ENCODE measurements around the gene HSPA5.
"Not testable (repeated sequence)": the region's sequence is repeated elsewhere in the genome, so short reads cannot be mapped to it uniquely, and the experiment has no call there.

Gene HSPA5

GRCh38 chr9:125241863-125242739 lies 958 bp upstream of the HSPA5 start:
- peak; percentile 8 for DNase-seq (ENCODE audit: low read depth)

GRCh38 chr9:125240649-125240999 lies 519 bp downstream of the HSPA5 start:
- peak; percentile 17 for DNase-seq (ENCODE audit: low read depth)

GRCh38 chr9:125239631-125240597 lies 1.2 kb downstream of the HSPA5 start:
- no peak for DNase-seq (ENCODE audit: low read depth)

DNA sequence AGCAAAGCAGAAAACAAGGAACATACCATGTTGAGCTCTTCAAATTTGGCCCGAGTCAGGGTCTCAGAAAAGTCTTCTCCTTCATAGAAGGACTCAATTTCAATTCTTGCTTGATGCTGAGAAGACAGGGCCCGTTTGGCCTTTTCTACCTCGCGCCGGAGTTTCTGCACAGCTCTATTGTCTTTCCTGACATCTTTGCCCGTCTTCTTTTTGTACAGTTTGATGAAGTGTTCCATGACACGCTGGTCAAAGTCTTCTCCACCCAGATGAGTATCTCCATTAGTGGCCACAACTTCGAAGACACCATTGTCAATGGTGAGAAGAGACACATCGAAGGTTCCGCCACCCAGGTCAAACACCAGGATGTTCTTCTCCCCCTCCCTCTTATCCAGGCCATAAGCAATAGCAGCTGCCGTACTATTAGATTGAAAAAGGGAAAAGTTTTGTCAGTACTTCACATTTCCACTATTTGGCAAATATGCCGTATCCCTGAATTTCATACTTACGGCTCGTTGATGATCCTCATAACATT lies 2.2 kb downstream of the HSPA5 start:
- DNase-seq (ENCODE audit: low read depth): no peak

GRCh38 chr9:125238127-125238914 lies 2.8 kb downstream of the HSPA5 start:
- DNase-seq (ENCODE audit: low read depth): no peak

- not testable (repeated sequence) for DNase-seq (ENCODE audit: low read depth)
Observed at GRCh38 chr9:125236520-125237159, 4.5 kb downstream of the HSPA5 start.

DNA sequence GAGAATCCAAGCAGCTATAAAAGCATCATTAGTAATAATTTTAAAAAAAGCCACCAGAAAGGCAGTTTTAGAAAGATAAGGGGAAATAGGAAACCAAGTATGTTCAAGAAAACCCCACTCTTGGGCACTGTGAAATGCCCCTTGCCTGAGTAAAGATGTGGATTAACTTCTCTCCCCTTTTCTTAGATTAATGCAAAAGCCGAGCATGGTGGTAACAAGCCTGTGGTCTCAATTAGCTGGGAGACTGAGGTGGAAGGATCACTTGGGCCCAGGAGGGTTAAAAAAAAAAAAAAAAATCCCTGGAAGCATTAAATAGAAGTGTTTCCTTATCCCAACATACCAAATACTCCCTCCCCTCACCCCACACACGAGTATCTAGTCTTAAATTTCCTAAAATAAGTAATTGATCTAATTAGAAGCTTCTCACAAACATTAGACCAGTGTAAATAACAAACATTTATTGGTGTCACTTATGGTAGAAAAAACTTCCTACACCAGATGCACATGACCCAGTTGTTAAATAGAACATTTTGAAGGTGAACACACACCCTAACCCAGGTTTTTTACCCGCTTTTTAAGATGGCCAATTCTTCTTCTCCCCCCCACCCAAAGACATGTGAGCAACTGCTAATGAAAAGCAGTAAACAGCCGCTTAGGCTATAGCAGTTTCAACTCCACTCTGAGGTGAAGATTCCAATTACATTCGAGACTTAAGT lies 5.2 kb downstream of the HSPA5 start:
- DNase-seq (ENCODE audit: low read depth): no peak

DNA sequence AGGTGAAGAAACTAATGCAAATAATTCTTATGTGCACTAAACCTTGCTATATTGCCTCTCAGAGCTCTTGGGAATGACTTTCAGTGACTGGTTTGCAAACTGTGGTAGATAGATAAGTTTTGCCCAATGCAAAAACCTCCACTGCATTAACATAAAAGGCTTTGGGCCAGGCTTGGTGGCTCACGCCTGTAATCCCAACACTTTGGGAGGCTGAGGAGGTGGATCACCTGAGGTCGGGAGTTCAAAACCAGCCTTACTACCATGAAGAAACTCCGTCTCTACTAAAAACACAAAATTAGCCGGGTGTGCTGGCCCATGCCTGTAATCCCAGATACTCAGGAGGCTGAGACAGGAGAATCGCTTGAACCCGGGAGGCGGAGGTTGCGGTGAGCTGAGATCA lies 7.0 kb downstream of the HSPA5 start:
- not testable (repeated sequence) for DNase-seq (ENCODE audit: low read depth)

- no peak for DNase-seq (ENCODE audit: low read depth)
Observed at GRCh38 chr9:125233678-125234077, 7.5 kb downstream of the HSPA5 start.

- no peak for DNase-seq (ENCODE audit: low read depth)
Observed at GRCh38 chr9:125227761-125228160, 13.4 kb downstream of the HSPA5 start.

DNA sequence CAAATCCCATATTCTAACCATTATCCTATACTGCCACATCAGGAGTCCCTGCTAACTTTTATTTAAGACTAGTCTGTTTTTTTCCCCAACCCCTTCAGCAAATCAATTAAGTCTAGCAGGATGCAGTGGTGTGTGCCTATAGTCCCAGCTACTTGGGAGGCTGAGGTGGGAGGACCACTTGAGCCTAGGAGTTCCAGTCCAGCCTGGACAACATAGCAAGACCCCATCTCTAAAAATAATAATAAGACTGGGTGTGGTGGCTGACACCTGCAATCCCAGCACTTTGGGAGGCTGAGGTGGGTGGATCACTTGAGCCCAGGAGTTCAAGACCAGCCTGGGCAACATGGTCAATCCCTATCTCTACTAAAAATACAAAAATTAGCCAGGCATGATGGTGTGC lies 16.3 kb downstream of the HSPA5 start:
- not testable (repeated sequence) for DNase-seq (ENCODE audit: low read depth)

DNA sequence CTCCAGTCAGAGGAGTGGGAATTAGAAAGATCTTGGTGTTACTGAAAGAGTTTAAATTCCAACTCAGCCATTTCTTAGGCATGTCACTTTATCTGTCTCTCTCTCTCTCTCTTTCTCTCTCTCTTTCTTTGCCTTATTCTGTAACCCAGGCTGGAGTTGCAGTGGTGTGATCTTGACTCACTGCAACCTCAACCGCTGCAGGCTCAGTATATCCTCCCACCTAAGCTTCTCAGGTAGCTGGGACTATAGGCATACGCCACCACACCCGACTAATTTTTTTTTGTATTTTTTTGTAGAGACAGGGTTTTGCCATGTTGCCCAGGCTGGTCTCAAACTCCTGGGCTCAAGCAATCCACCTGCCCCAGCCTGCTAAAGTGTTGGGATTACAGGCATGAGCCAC lies 22.5 kb downstream of the HSPA5 start:
- no peak for DNase-seq (ENCODE audit: low read depth)

DNA sequence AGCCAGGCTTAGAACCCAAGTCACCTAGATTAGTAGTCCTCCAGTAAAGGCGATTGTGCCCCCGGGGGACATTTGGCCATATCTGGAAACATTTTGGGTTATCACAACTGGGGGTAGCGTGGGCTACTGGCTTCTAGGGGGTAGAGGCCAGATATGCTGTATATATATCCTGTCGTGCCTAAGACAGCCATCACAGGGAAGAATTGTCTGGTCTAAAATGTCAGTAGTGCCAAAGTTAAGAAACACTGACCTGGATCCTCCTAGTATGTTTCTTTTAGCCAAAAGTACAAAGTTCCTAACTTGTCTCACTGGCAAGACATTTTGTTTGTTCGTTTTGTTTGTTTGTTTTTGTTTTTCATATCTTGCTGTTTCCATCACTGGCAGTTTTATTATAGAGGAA lies 27.0 kb downstream of the HSPA5 start:
- DNase-seq (ENCODE audit: low read depth): no peak

- no peak for DNase-seq (ENCODE audit: low read depth)
Observed at GRCh38 chr9:125204477-125204876, 36.7 kb downstream of the HSPA5 start.

DNA sequence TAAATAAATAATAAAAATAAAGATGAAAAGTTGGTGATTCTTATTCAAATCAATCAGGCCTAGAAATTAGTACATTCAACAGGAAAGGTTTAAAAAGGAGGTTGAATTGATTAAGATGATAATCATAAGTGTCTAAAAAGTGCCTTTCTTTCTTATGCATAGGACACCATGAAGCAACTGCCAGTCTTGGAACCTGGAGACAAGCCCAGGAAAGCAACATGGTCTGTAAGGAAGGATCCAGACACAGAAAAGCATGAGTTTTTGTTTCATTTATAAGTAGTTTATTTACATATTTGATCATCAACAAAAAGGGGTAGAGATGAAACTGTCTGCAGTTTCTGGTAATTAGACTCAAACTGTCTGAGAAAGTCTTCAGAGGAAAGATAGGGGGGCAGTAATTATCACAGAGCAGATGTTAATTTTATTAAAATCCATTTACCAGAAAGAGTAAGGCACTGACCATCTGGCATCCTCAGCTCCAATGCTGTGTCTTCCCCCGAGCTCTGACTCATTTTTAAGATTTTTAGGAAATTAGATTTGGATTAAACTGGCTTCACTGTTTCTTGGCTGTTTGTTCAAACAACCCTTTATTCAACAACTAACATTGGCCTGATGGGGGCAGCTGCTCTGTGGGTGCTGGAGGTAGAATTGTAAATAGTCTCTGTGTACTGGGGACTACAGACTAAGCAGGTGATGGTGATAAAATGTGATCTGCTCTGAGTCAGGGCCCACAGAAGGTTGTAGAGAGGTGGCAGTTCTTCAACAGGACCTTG lies 38.1 kb downstream of the HSPA5 start:
- no peak for DNase-seq (ENCODE audit: low read depth)

GRCh38 chr9:125200216-125201047 lies 40.7 kb downstream of the HSPA5 start, which contains the start of gene RABEPK:
RABEPK (plus strand) TSS chr9:125200542; CDS start chr9:125203014, 2,472 bp downstream.
- peak; percentile 79 for DNase-seq (ENCODE audit: low read depth)

GRCh38 chr9:125195591-125195990 lies 45.6 kb downstream of the HSPA5 start:
- not testable (repeated sequence) for DNase-seq (ENCODE audit: low read depth)

GRCh38 chr9:125194466-125194865 lies 46.7 kb downstream of the HSPA5 start:
- DNase-seq (ENCODE audit: low read depth): not testable (repeated sequence)

- no peak for DNase-seq (ENCODE audit: low read depth)
Observed at GRCh38 chr9:125190361-125190801, 50.8 kb downstream of the HSPA5 start.
